Vagina (tissue), 2 donors: ENCODE measurements around the gene CD4. TPM values are rescaled to one million over a fixed set of nuclear protein-coding genes. Genes with fewer than 3 reads are reported as not detected.

Experiments
- DNase-seq, 2 donors: peaks; one replicate each; pipeline ENCODE4 v3.0.0-alpha.2; 2017; ENCODE audit errors: extremely low spot score in 2 of 2
- H3K27ac ChIP-seq: fragments of 200-600 bp; sonication (generic); one replicate; pipeline ENCODE4 v1.5.1; 2019
- H3K27me3 ChIP-seq: fragments of 200-600 bp; sonication (generic); one replicate; pipeline ENCODE4 v1.5.1; 2019
- H3K36me3 ChIP-seq, 2 donors: fragments of 200-600 bp; sonication (generic); one replicate each; pipeline ENCODE4 v1.5.1; 2017 to 2019
- H3K4me1 ChIP-seq: fragments of 200-600 bp; sonication (generic); one replicate; pipeline ENCODE4 v1.5.1; 2019
- H3K4me3 ChIP-seq, 2 donors: fragments of 200-600 bp; sonication (generic); 1 replicate in 1 of 2; 2 replicates in 1 of 2; pipeline ENCODE4 v1.5.1; 2016 to 2019
- H3K9me3 ChIP-seq: fragments of 200-600 bp; sonication (generic); one replicate; pipeline ENCODE4 v1.5.1; 2019
- POLR2A ChIP-seq, 2 donors: fragments of 450-650 bp; IDR thresholded peaks; one replicate each; pipeline ENCODE4 v1.6.1; 2017; ENCODE audit warnings: antibody characterized with exemption in 2 of 2, mild to moderate bottlenecking in 2 of 2, moderate library complexity in 2 of 2
- POLR2AphosphoS5 ChIP-seq, 2 donors: sonication (generic); formaldehyde crosslinking; IDR thresholded peaks; one replicate each; pipeline ENCODE4 v1.9.0; 2017; ENCODE audit warnings: antibody characterized with exemption in 2 of 2, mild to moderate bottlenecking in 2 of 2, low read depth in 1 of 2; ENCODE audit not compliant: insufficient read depth in 1 of 2
- intact Hi-C: fragments of 100-400 bp; cut with DNase I; formaldehyde crosslinking; loops from one replicate; pipeline ENCODE4 v1.15.1; 2023
- total RNA-seq: library from RNA; depleted of rRNA; stranded (reverse); fragments of >200 nt; gene quantifications from one replicate; pipeline ENCODE4 v1.2.3, GENCODE V29; 2016
- TF ChIP-seq, protein P1 (sequence below), 3 experiments: fragments of 450-650 bp in 2 of 3; fragments of 200-600 bp in 1 of 3; sonication (generic) in 1 of 3; IDR thresholded peaks; one replicate each; pipeline ENCODE4 v1.5.1; 2017 to 2019; ENCODE audit warnings: antibody characterized with exemption in 3 of 3, mild to moderate bottlenecking in 2 of 3, moderate library complexity in 2 of 3

Gene CD4
- total RNA-seq, 1 donor from 2014 or later, result 14.2 TPM

GRCh38 chr12:6827437-6827911 is 38.1 kb downstream of the CD4 start:
- DNase-seq, result peak in 1 of 2 donors; percentile 95
- TF ChIP-seq POLR2AphosphoS5 (IDR thresholded peaks at IDR 0.05; ENCODE audit: insufficient read depth in 1 of 2, low read depth in 1 of 2), result peak; percentile 41 to 68
- TF ChIP-seq, protein P1, sequence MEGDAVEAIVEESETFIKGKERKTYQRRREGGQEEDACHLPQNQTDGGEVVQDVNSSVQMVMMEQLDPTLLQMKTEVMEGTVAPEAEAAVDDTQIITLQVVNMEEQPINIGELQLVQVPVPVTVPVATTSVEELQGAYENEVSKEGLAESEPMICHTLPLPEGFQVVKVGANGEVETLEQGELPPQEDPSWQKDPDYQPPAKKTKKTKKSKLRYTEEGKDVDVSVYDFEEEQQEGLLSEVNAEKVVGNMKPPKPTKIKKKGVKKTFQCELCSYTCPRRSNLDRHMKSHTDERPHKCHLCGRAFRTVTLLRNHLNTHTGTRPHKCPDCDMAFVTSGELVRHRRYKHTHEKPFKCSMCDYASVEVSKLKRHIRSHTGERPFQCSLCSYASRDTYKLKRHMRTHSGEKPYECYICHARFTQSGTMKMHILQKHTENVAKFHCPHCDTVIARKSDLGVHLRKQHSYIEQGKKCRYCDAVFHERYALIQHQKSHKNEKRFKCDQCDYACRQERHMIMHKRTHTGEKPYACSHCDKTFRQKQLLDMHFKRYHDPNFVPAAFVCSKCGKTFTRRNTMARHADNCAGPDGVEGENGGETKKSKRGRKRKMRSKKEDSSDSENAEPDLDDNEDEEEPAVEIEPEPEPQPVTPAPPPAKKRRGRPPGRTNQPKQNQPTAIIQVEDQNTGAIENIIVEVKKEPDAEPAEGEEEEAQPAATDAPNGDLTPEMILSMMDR (IDR thresholded peaks at IDR 0.05), result no peak
- TF ChIP-seq POLR2A (IDR thresholded peaks at IDR 0.05), result no peak
- peak overlapping the region; percentile 90 for H3K4me3 ChIP-seq

DNA sequence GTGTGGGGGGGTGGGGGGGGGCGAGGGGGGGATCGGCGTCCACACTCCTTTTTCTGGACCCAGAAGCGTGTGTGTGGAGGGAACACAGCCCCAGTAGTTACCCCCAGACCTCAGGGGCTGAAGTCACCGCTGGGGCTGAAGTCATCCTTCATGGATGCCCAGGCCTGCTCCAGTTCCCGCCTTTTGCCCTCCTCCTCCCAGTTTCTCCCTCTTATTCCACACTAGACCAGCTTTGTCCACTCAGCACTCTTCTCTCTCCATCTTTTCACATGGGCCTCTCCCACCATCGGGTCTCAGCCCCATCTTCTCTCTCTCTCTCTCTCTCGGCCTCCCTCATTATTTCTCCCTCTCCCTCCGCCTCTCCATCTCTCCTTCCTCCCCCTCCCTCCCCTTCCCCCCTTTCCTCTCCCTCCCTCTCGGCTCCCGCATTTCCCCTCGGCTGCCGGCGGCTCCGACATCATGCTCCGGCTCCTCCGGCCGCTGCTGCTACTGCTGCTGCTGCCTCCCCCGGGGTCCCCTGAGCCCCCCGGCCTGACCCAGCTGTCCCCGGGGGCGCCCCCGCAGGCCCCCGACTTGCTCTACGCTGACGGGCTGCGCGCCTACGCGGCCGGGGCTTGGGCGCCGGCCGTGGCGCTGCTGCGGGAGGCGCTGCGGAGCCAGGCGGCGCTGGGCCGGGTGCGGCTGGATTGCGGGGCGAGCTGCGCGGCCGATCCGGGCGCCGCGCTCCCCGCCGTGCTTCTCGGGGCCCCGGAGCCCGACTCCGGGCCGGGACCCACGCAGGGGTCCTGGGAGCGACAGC is 38.9 kb downstream of the CD4 start, which contains the start of gene P3H3:
Gene P3H3, plus strand, starts transcription at position 426 of the 799 bp plus-strand sequence. Its CDS starts 34 bp downstream, at position 460.
- Histone ChIP-seq H3K27ac (peak within 1 kb of the TSS; percentile 92), H3K36me3 (no peaks in the 10 kb centered on the region), H3K4me1 (peaks cover 43% of the 10 kb centered on the region), H3K9me3 (no peaks in the 10 kb centered on the region), H3K27me3 (no peaks in the 10 kb centered on the region), H3K4me3 (peak within 1 kb of the TSS; percentile 90)
- TF ChIP-seq, protein P1 (IDR thresholded peaks at IDR 0.05), result no peak
- TF ChIP-seq POLR2A (IDR thresholded peaks at IDR 0.05), result peak in 1 of 2 donors; percentile 7
- no peak for TF ChIP-seq POLR2AphosphoS5 (IDR thresholded peaks at IDR 0.05; ENCODE audit: insufficient read depth in 1 of 2, low read depth in 1 of 2)
- intact Hi-C loops, result loop anchor here (2.0 to 5.0 kb wide), 4 partner anchors 49 to 211 kb away; partner anchors contain the start of genes MLF2 and PTMS
- DNase-seq, result no peak

More at GRCh38 chr12:6827437-6827911, 38.1 kb downstream of the CD4 start:
- Histone ChIP-seq H3K36me3 (no peaks in the 10 kb centered on the region), H3K4me1 (peaks cover 45% of the 10 kb centered on the region), H3K9me3 (no peaks in the 10 kb centered on the region), H3K27ac (peak overlapping the region; percentile 92), H3K27me3 (no peaks in the 10 kb centered on the region)
- intact Hi-C loops, result loop anchor here (2.0 to 5.0 kb wide), 4 partner anchors 49 to 210 kb away; partner anchors contain the start of genes MLF2 and PTMS

DNA sequence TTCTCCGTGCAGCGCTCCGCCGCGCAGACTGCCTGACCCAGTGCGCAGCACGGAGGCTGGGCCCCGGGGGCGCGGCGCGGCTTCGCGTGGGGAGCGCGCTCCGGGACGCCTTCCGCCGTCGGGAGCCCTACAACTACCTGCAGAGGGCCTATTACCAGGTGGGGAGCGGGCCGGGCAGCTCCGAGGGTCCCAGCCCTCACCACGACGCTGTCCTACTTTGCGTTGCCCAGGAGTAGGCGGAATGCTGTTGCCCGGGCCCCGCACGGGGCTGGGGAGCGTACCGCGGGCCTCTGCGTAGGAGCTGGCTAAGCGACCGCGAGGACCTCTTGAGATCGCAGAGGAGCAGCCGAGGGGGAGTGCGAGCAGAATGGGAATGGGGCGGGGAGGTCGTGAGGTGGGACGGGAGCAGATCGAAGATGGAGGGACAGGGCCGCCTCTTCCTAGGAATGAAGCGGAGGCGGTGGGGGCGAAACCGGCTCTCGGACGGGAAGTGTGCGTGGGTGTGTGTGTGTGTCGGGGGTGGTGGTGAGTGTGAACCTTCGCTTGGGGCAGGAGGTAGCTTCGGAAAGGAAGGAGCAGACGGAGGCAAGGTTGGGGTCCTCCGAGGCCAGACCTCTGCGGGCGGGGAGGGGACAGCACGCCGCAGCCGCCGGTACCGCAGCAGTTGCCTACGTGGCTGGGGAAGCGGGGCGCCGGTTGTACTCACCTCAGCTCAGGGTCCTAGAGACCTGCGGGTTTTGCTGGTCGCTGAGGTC is 39.6 kb downstream of the CD4 start:
- intact Hi-C loops, result loop anchor here (5.0 kb wide), 3 partner anchors 62 to 212 kb away; partner anchors contain the start of genes MLF2 and PTMS
- Histone ChIP-seq H3K36me3 (peaks cover 0 to 6% of the 10 kb centered on the region in 2 donors), H3K9me3 (no peaks in the 10 kb centered on the region), H3K27ac (peak overlapping the region; percentile 92), H3K4me1 (peaks cover 43% of the 10 kb centered on the region), H3K4me3 (peak overlapping the region; percentile 90), H3K27me3 (no peaks in the 10 kb centered on the region)
- DNase-seq, result no peak
- TF ChIP-seq POLR2AphosphoS5 (IDR thresholded peaks at IDR 0.05; ENCODE audit: insufficient read depth in 1 of 2, low read depth in 1 of 2) (peak in 1 of 2 donors; percentile 67), POLR2A (IDR thresholded peaks at IDR 0.05) (no peak)
- TF ChIP-seq, protein P1 (IDR thresholded peaks at IDR 0.05), result no peak

DNA sequence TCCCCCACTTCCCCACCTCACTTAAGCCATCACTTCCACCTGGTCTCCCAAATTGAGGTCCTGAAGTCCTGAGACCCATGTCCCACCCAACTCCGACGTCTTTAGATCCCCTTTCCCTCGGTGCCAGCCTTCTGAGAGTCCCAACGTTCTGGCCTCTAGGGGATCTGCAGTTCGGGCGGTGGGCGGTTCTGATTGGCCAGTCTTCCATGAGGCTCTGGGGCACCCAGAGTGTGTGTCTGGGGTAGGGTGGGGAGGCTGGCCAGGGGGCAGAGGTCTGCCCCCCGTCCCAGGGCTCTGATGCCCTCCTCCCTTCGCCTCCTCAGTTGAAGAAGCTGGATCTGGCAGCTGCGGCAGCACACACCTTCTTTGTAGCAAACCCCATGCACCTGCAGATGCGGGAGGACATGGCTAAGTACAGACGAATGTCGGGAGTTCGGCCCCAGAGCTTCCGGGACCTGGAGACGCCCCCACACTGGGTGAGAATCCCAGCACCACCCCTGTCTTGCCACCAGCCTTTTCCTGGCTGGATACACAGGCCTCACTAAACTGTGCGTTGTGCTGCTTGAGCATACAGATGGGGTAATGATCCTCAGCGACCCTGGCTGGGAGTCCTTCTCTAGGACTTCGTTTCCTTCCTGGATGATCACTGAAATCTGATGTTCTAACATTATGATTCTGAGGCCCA is 40.4 kb downstream of the CD4 start:
- Histone ChIP-seq H3K36me3 (peaks cover 0 to 9% of the 10 kb centered on the region in 2 donors), H3K27me3 (no peaks in the 10 kb centered on the region), H3K9me3 (no peaks in the 10 kb centered on the region), H3K4me1 (peaks cover 42% of the 10 kb centered on the region), H3K4me3 (peak overlapping the region; percentile 90), H3K27ac (peak overlapping the region; percentile 92)
- intact Hi-C loops, result loop anchor here (5.0 kb wide), 3 partner anchors 62 to 212 kb away; partner anchors contain the start of genes MLF2 and PTMS
- TF ChIP-seq POLR2A (IDR thresholded peaks at IDR 0.05) (no peak), POLR2AphosphoS5 (IDR thresholded peaks at IDR 0.05; ENCODE audit: insufficient read depth in 1 of 2, low read depth in 1 of 2) (no peak)
- TF ChIP-seq, protein P1 (IDR thresholded peaks at IDR 0.05), result no peak
- no peak for DNase-seq
